ENCODE data around the gene TAF4.

- TF ChIP-seq CTCF (IDR thresholded peaks at IDR 0.05) = no peak
- no peak for TF ChIP-seq POLR2A (IDR thresholded peaks at IDR 0.05)
Measured at GRCh38 chr20:62002882-62003480, 62.7 kb downstream of the TAF4 start.

Measured in sigmoid colon (tissue), 3 donors.